A673 (cell line): ENCODE results near the gene RHOF.

Experiments used
- CTCF ChIP-seq: fragments of 300-800, 200-600 bp; sonication (generic); conservative IDR thresholded peaks from 2 replicates; pipeline ENCODE4 v1.5.1; 2017; ENCODE audit warnings: low read depth, mild to moderate bottlenecking, antibody characterized with exemption, low read length, moderate library complexity, mixed read lengths
- EZH2 ChIP-seq: fragments of 200-600 bp; sonication (generic); IDR thresholded peaks from 2 replicates; pipeline ENCODE4 v1.6.1; 2017; ENCODE audit warnings: borderline replicate concordance, low read depth, mild to moderate bottlenecking, mixed read lengths, antibody characterized with exemption, low read length; ENCODE audit not compliant: poor library complexity, severe bottlenecking

- TF ChIP-seq CTCF (no peak), EZH2 (no peak)
These were observed 44.6 kb upstream of the RHOF start for GRCh38 chr12:121838126-121838525.
